GM18907 (cell line): ENCODE results near the gene EPB41L4A.
"Not testable (repeated sequence)": the region's sequence is repeated elsewhere in the genome, so short reads cannot be mapped to it uniquely, and the experiment has no call there.

Experiments used
- ATAC-seq: cut with Tn5 transposase; IDR thresholded peaks from one replicate; pipeline ENCODE4 v1.9.1; 2021; ENCODE audit warnings: mild to moderate bottlenecking, moderate library complexity; ENCODE audit not compliant: unreplicated experiment

The EPB41L4A gene

DNA sequence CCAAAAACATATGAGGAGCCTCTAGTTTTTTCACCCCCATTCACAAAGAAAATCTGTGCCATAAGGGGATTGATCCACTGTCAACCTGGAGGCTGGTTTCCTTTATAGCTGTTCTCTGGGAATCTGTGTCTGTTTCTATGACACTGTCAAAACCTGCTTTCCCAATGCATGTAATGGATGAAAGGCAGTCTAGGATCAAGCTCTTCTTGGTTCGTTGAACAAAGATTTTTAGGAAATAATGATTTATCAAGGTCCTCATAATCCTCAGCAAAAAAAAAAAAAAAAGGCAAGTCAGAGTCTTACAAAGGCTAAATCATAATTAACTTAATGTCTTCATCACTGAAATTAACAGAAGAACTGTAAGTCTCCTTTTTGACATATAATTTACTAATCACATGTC, 16.0 kb downstream of the EPB41L4A start:
- ATAC-seq, result no peak

GRCh38 chr5:112401924-112402323, 17.2 kb downstream of the EPB41L4A start:
- no peak for ATAC-seq

GRCh38 chr5:112397690-112398089, 21.4 kb downstream of the EPB41L4A start:
- no peak for ATAC-seq

DNA sequence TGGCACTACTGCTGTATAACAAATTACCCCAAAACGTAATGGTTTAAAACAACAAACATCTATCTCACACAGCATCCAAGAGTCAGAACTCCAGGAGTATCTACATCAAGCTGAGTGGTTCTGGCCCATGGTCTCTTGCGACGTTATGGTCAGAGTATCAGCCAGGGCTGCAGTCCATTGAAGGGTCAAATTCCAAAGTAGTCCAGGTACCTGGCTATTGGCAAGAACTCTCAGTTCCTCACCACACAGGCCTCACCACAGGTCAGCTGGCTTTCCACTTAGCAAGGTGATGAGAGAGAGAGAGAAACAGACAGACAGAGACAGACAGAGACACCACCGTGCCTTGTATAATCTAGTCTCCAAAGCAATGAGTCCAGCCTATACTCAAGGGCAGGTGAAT, 22.6 kb downstream of the EPB41L4A start:
- ATAC-seq, result no peak

GRCh38 chr5:112395299-112395698, 23.8 kb downstream of the EPB41L4A start:
- not testable (repeated sequence) for ATAC-seq

DNA sequence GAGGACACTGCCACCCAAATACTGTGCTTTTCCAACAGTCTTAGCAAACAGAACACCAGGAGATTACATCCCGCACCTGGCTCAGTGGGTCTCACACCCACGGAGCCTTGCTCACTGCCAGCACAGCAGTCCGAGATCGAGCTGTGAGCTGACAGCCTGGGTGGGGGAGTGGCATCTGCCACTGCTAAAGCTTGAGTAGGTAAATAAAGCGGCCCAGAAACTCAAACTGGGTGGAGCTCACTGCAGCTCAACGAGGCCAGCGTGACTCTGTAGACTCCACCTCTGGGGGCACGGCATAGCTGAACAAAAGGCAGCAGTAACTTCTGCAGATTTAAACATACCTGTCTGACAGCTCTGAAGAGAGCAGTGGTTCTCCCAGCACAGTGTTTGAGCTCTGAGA, 28.8 kb downstream of the EPB41L4A start:
- ATAC-seq, result no peak

DNA sequence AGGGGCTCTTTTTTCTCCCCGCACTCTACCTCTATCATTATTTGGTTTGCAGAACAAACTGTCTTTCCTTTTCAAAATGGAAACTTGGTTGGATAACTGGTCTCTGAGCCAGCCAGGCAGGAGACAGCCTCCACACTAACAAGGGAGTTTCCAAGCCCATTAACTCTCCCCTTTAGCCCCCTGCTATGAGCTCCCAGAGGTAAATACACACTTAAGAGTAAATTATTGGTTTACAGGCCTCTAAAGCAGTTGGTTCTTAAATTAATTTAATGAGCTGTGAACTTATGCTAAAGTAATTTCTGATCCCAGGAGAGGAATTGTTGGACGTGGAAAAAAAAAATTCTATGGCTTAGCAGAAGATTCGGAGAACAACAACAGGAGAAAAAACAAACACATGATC, 30.3 kb downstream of the EPB41L4A start:
- ATAC-seq, result no peak

DNA sequence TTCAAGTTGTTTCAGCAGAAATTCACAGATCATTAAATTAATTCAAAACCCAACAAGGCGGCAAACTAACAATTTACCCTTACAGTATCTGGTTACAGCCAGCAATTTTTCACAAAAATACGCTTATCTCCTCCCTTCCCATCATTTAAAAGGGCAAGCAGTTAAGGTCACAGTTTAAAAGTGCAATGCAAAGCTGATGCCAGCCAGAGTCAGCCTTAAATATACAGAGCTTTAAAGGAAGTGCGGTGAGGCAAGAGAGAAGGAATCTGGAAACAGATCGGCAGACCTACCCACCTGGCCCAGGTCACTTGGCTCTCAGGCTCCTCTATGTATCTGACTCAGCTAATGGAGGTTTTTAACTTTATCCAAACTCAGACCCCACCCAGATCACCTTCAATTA, 31.0 kb downstream of the EPB41L4A start:
- ATAC-seq, result no peak

- no peak for ATAC-seq
These were observed 32.3 kb downstream of the EPB41L4A start for GRCh38 chr5:112386766-112387165.

DNA sequence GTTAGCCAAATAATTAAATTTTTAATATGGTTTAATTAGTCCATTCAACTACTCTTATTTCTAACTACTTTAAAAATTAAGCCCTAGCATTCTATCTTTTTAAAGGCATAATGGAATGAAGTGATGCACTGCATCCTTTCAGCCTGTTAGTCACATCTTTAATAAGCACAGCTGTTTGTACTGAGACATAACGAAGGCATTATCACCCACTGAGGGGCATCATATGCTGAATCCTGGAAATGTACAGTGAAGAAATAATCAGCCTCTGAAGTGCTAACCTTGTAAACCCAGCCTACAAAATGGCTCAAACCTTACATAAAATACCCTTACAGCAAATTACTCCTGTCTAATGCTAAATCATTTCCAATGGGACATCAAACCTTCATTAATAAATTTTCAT, 33.1 kb downstream of the EPB41L4A start:
- no peak for ATAC-seq

- ATAC-seq, result no peak
These were observed 33.5 kb downstream of the EPB41L4A start for GRCh38 chr5:112385566-112385965.

DNA sequence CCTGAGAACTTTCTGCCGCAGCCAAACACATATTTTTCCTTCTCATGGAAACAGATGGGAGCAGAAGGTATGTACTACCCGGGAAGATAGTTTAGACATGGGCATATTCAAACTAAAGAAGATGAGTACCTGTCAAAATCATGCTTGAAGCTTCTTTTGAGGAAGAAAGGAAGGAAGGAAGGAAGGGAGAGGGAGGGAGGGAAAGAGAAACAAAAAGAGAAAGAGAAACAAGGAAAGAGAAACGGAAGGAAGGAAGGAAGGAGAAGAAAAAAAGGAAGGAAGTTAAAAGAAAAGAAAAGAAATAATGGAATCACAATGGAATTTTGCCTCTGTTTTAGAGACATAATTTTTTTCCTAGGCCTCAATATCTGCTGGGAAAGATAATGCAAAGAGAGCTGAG, 34.6 kb downstream of the EPB41L4A start:
- ATAC-seq, result no peak

GRCh38 chr5:112382886-112383285, 36.2 kb downstream of the EPB41L4A start:
- no peak for ATAC-seq

DNA sequence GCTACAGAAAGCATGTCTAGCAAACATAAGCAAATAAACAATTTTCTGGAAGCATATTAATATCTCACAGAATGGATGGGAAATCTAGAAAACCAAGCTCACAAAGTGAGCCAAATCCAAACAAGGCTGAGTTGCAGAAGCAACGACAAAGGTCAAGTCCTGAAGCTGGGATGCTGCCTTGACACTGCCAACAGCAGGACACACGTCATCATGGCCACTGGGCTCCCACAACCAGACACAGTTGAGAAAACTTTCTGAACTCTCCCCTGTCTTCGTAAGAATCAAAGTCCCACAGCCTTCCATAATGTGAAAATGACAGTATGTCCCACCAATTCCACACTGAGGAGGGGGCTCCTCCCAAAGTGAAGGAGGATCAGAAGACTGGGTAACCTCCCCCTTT, 37.6 kb downstream of the EPB41L4A start:
- ATAC-seq, result no peak

DNA sequence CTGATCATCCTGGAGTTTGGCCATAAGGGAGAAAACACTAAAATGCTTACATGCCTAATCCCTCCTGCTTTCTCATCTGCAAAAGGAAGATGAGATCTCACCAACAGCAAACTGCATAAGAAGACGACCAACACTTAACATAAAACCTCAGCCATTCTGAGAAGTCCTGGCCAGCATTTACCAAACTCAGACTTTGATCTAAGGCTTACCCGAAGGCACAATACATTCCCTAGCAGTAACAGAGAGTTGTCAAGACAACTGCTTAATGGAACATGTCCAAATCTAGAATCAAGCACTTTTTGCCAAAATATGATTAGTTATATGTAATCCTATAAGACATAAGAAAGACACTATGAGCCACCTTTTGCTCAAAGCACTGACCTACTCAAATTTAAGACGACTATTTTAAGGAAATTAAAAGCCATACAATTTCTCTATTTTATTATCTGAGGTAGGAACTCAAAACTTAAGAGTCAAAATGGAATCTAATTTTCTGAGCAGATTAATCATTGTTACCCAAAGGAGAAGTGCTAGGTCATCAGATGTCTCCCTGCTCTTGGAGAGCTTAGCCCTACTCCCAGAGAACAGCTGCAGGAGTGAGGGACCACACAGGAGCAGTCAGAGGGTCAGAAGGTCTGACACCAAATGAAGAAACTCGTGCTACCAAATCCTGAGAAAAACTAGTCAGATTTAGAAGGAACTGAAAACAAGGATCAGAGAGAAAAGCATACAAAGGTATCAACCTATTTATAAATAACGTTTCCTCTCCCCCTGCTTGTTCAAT, 39.3 kb downstream of the EPB41L4A start:
- no peak for ATAC-seq

GRCh38 chr5:112374818-112375217, 44.3 kb downstream of the EPB41L4A start:
- no peak for ATAC-seq

DNA sequence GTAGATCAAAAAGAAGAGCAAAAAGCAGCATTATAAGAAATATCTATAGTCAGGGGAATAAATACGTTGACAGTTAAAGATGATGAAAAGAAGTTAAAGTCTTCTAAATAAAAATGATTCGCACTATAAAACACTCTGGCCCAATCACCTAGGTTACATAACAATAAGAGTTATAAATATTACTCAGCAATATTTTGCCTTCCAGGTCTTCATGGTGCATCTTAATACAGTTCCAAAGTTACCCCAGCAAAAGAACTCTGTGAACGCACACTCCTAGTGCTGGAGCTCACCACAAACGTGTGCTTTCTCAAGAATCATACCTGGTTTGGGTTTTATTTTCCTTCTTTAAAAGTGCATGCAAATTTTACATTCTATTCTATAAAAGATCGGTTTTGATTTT, 44.7 kb downstream of the EPB41L4A start:
- ATAC-seq, result no peak

- ATAC-seq, result no peak
These were observed 45.2 kb downstream of the EPB41L4A start for GRCh38 chr5:112373885-112374284.

DNA sequence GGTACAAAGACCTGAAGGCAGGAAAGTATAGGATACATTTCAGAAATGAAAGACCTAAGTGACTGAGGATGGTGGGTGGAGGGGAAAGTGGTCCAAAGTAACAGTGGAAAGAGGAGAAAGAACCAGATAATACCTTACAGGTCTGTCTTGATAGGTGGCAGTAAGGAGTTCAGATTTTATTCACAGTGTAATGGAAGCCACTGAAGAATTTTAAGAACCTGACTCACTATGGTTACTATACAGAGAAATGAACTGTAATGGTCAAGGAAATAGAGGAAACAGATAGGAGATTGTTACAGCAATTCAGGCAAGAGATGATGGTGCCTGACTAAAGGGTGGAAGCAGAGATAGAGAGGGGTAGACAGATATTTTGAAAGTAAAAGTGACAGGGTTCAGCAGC, 46.5 kb downstream of the EPB41L4A start:
- ATAC-seq, result no peak

GRCh38 chr5:112371067-112371466, 48.0 kb downstream of the EPB41L4A start:
- no peak for ATAC-seq

DNA sequence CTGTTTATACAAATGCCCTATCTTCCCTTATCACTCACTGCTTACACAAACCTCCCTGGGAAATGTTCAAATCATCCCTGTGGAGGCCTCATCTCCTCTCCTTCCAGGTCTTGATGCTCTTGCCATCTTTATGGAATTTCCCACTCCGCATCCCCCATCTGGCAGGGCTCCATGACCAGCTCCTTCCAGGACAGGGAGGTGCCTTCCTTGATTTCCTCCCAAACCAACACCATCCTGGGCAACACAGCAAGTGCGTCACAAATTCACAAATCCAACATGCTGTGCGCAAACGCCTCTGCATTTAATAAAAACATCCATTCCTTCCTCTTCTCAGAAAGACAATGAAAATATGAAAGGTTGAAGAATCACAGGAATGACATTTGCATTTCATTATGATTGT, 51.7 kb downstream of the EPB41L4A start:
- no peak for ATAC-seq

DNA sequence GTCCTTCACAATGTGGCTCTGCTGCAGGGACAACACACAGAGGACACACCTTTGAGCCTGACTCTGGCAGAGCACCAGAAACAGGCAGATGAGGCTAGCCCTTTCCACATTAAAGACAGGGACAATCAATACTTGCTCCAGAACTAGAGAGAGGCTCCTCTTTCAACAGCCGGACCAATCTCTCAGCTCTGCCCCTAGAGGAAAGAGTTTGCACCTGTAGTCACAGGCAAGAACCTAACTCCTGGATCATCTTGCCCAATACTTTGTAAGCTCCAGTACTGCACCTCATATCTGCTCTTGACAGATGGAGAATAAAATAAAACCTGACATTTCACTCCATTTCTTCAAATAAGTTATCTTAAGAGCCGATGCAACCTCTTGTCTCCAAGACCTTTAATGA, 52.1 kb downstream of the EPB41L4A start:
- peak; percentile 58 for ATAC-seq

GRCh38 chr5:112360740-112361139, 58.3 kb downstream of the EPB41L4A start:
- ATAC-seq, result not testable (repeated sequence)
